HG02759 (cell line): Measurements from ENCODE around the gene PTX4.
A peak's percentile ranks its signal among the peaks of the same experiment; 100 is the strongest.
"Not testable (repeated sequence)": the region's sequence is repeated elsewhere in the genome, so short reads cannot be mapped to it uniquely, and the experiment has no call there.

ENCODE experiments used
- ATAC-seq: cut with Tn5 transposase; IDR thresholded peaks from one replicate; pipeline ENCODE4 v1.9.1; 2021; ENCODE audit warnings: mild to moderate bottlenecking, moderate library complexity; ENCODE audit not compliant: unreplicated experiment

Gene PTX4

GRCh38 chr16:1487395-1488053, 1.2 kb downstream of the PTX4 start:
- no peak for ATAC-seq

- no peak for ATAC-seq
Observed at GRCh38 chr16:1486551-1487390, 2.0 kb downstream of the PTX4 start.

- ATAC-seq: no peak
Observed at GRCh38 chr16:1485847-1486496, 2.8 kb downstream of the PTX4 start.

GRCh38 chr16:1481906-1482835, 6.6 kb downstream of the PTX4 start:
- no peak for ATAC-seq

- ATAC-seq: not testable (repeated sequence)
Observed at GRCh38 chr16:1478937-1479336, 9.8 kb downstream of the PTX4 start.

- no peak for ATAC-seq
Observed at GRCh38 chr16:1477033-1477432, 11.7 kb downstream of the PTX4 start.

- no peak for ATAC-seq
Observed at GRCh38 chr16:1475552-1476114, 13.1 kb downstream of the PTX4 start.

GRCh38 chr16:1474796-1475551, 13.8 kb downstream of the PTX4 start, which contains the start of gene CLCN7:
TSS of gene CLCN7 (minus strand) at chr16:1475028. CDS start at chr16:1474974, 54 bp downstream.
- peak; percentile 89 for ATAC-seq

GRCh38 chr16:1474082-1474795, 14.5 kb downstream of the PTX4 start:
- ATAC-seq: peak; percentile 32

- ATAC-seq: no peak
Observed at GRCh38 chr16:1472974-1473373, 15.8 kb downstream of the PTX4 start.

- ATAC-seq: no peak
Observed at GRCh38 chr16:1471569-1472194, 17.1 kb downstream of the PTX4 start.

- no peak for ATAC-seq
Observed at GRCh38 chr16:1470481-1471251, 18.1 kb downstream of the PTX4 start.

GRCh38 chr16:1469693-1470201, 19.0 kb downstream of the PTX4 start:
- ATAC-seq: no peak

- not testable (repeated sequence) for ATAC-seq
Observed at GRCh38 chr16:1469141-1469540, 19.6 kb downstream of the PTX4 start.

- ATAC-seq: no peak
Observed at GRCh38 chr16:1468426-1468810, 20.3 kb downstream of the PTX4 start.

GRCh38 chr16:1466968-1467521, 21.7 kb downstream of the PTX4 start:
- ATAC-seq: no peak

GRCh38 chr16:1466054-1466453, 22.7 kb downstream of the PTX4 start:
- no peak for ATAC-seq
